ENCODE results near the gene GATAD2A. TPM values are rescaled to one million over a fixed set of nuclear protein-coding genes. Genes with fewer than 3 reads are reported as not detected.

Gene GATAD2A
- total and polyA plus RNA-seq, 9 of the 15 experiments (the other 6 are each of a cell fraction or from before 2014, with no cell fraction given) = 2.4 to 226 (median 44.2) TPM

DNA sequence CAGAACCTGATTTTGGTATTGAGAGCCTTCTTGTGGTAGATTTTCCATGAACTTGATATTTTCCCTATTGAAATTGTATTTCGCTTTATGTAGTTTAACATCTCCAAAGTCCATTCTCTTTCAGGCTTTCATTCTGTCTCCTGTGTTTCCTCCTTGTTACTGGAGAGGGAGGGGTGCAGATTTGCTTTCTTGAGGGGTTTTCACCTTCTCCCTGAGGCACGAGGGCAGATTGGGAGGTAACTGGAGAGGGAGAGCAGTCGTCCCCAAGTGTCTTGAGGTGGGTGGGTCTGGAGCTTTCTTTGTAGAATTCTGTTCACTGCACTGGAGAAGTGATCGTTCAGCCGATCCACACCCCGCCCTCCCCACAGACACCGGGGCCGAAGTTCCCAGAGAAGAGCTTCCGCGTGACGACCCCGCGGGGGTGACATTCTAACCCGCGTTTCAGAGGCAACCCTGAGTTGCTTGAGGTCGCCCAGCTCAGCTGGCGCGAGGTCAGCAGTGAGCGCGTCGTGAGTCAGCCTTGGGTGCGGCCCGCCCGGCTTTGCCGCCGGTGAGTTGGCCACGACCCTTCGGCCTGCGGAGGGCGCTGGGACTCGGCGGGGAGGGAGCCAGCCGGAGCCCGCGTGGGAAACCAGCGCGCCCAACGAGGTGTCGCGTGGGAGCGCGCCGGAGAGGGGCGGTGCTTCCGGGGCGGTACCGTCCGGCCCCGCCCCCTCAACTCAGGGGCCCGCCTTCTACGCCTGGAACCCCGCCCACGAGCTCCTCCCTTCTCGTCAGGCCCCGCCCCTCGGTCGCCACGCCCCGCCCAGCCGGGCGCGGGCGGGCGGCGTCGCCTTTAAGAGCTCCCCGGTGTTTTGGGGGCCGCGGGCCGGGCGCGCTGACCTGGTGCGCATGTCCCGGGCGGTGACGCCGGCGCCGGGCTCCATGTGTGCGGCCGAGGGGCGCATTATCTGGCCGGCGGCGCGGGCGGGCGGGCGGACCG is at the start of gene GATAD2A (continued):
- TF ChIP-seq PTRF (tag; IDR thresholded peaks at IDR 0.05) (no peak), KLF16 (IDR thresholded peaks at IDR 0.05) (no peak), GABPB2 (CRISPR knock-in tag; conservative IDR thresholded peaks at IDR 0.05) (no peak), ZNF217 (CRISPR knock-in tag; IDR thresholded peaks at IDR 0.05) (no peak), NFYB (IDR thresholded peaks at IDR 0.05; ENCODE audit: extremely low read depth, insufficient read length) (no peak), ZNF561 (CRISPR knock-in tag; conservative IDR thresholded peaks at IDR 0.05) (no peak), TBL1XR1 (IDR thresholded peaks at IDR 0.05; ENCODE audit: low read length in 2 of 2) (peak in 1 of 2 experiments; percentile 46; a peak in 1 of 4 replicates), BACH1 (tag; IDR thresholded peaks at IDR 0.05) (no peak), ZBTB33 (CRISPR knock-in tag; IDR thresholded peaks at IDR 0.05) (peak; percentile 81), ILF3 (IDR thresholded peaks at IDR 0.05; ENCODE audit: borderline replicate concordance) (no peak), NFE2 (IDR thresholded peaks at IDR 0.05; ENCODE audit: low read depth) (peak; percentile 77), NFATC3 (IDR thresholded peaks at IDR 0.05) (no peak), ZC3H11A (IDR thresholded peaks at IDR 0.05; ENCODE audit: low read depth, low read length) (no peak), RBM25 (IDR thresholded peaks at IDR 0.05; ENCODE audit: low read depth, low read length, severe bottlenecking) (peak; percentile 52), SMAD3 (CRISPR knock-in tag; conservative IDR thresholded peaks at IDR 0.05) (0 out of 2 replicates have a peak, but pooled peaks have one; percentile 61), GTF2B (IDR thresholded peaks at IDR 0.05; ENCODE audit: extremely low read depth, insufficient read length) (no peak)
- TF ChIP-seq, protein P1, sequence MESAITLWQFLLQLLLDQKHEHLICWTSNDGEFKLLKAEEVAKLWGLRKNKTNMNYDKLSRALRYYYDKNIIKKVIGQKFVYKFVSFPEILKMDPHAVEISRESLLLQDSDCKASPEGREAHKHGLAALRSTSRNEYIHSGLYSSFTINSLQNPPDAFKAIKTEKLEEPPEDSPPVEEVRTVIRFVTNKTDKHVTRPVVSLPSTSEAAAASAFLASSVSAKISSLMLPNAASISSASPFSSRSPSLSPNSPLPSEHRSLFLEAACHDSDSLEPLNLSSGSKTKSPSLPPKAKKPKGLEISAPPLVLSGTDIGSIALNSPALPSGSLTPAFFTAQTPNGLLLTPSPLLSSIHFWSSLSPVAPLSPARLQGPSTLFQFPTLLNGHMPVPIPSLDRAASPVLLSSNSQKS (CRISPR knock-in tag; IDR thresholded peaks at IDR 0.05) = no peak
- TF ChIP-seq, protein P2, sequence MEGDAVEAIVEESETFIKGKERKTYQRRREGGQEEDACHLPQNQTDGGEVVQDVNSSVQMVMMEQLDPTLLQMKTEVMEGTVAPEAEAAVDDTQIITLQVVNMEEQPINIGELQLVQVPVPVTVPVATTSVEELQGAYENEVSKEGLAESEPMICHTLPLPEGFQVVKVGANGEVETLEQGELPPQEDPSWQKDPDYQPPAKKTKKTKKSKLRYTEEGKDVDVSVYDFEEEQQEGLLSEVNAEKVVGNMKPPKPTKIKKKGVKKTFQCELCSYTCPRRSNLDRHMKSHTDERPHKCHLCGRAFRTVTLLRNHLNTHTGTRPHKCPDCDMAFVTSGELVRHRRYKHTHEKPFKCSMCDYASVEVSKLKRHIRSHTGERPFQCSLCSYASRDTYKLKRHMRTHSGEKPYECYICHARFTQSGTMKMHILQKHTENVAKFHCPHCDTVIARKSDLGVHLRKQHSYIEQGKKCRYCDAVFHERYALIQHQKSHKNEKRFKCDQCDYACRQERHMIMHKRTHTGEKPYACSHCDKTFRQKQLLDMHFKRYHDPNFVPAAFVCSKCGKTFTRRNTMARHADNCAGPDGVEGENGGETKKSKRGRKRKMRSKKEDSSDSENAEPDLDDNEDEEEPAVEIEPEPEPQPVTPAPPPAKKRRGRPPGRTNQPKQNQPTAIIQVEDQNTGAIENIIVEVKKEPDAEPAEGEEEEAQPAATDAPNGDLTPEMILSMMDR (IDR thresholded peaks at IDR 0.05 in 2 of 3, conservative IDR thresholded peaks at IDR 0.05 in 1 of 3; ENCODE audit: insufficient read depth in 2 of 3, low read depth in 1 of 3, low read length in 3 of 3) = peak; percentile 47 to 72 (median 64); a peak in 5 of 6 replicates
- TF ChIP-seq, protein P3, sequence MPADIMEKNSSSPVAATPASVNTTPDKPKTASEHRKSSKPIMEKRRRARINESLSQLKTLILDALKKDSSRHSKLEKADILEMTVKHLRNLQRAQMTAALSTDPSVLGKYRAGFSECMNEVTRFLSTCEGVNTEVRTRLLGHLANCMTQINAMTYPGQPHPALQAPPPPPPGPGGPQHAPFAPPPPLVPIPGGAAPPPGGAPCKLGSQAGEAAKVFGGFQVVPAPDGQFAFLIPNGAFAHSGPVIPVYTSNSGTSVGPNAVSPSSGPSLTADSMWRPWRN (IDR thresholded peaks at IDR 0.05; ENCODE audit: low read depth) = 0 out of 2 replicates have a peak, but pooled peaks have one; percentile 30
- TF ChIP-seq, protein P4, sequence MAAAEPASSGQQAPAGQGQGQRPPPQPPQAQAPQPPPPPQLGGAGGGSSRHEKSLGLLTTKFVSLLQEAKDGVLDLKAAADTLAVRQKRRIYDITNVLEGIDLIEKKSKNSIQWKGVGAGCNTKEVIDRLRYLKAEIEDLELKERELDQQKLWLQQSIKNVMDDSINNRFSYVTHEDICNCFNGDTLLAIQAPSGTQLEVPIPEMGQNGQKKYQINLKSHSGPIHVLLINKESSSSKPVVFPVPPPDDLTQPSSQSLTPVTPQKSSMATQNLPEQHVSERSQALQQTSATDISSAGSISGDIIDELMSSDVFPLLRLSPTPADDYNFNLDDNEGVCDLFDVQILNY (CRISPR knock-in tag; IDR thresholded peaks at IDR 0.05) = no peak
